ENCODE data around the gene NUMBL. TPM values are rescaled to one million over a fixed set of nuclear protein-coding genes. Genes with fewer than 3 reads are reported as not detected.

The NUMBL gene
- total and polyA plus RNA-seq, 2 of the 8 experiments (the other 6 are each of a cell fraction or from before 2014, with no cell fraction given) = 13.5 to 24.8 TPM

- TF ChIP-seq SRF (IDR thresholded peaks at IDR 0.05; ENCODE audit: low read depth, low read length) (no peak), SP1 (IDR thresholded peaks at IDR 0.05; ENCODE audit: low read depth, low read length) (no peak), USF2 (IDR thresholded peaks at IDR 0.05; ENCODE audit: low read length) (no peak), SAP30 (IDR thresholded peaks at IDR 0.05; ENCODE audit: insufficient read depth, insufficient replicate concordance, low read length) (no peak), POU5F1 (IDR thresholded peaks at IDR 0.05; ENCODE audit: low read depth, low read length) (no peak), TBP (IDR thresholded peaks at IDR 0.05; ENCODE audit: low read depth, low read length) (no peak), CEBPB (IDR thresholded peaks at IDR 0.05; ENCODE audit: low read depth, low read length) (no peak)
These were observed 406 bp upstream of the NUMBL start (continued) for GRCh38 chr19:40690693-40691420.
